SKM-1 treated with dmso at 0.1 percent for 144 hours (cell line): ENCODE measurements around the gene MRPS11.
A peak's percentile ranks its signal among the peaks of the same experiment; 100 is the strongest.
"Not testable (repeated sequence)": the region's sequence is repeated elsewhere in the genome, so short reads cannot be mapped to it uniquely, and the experiment has no call there.

ENCODE experiments used
- DNase-seq: peaks from one replicate; lab custom pipeline; 2025; ENCODE audit not compliant: unreplicated experiment; lab: John Stamatoyannopoulos, UW

Gene MRPS11

GRCh38 chr15:88454867-88455810, 12.4 kb upstream of the MRPS11 start:
- DNase-seq: peak; percentile 35

GRCh38 chr15:88456733-88457132, 10.8 kb upstream of the MRPS11 start:
- DNase-seq: no peak

- DNase-seq: no peak
Observed at GRCh38 chr15:88463870-88464532, 3.5 kb upstream of the MRPS11 start.

- peak; percentile 9 for DNase-seq
Observed at GRCh38 chr15:88465633-88466224, 1.8 kb upstream of the MRPS11 start.

GRCh38 chr15:88467935-88468528, 524 bp downstream of the MRPS11 start:
- no peak for DNase-seq

- not testable (repeated sequence) for DNase-seq
Observed at GRCh38 chr15:88468721-88469120, 1.2 kb downstream of the MRPS11 start.

GRCh38 chr15:88469321-88469720, 1.8 kb downstream of the MRPS11 start:
- DNase-seq: no peak

GRCh38 chr15:88470625-88471372, 3.3 kb downstream of the MRPS11 start:
- DNase-seq: no peak

GRCh38 chr15:88472225-88472624, 4.7 kb downstream of the MRPS11 start:
- DNase-seq: no peak

GRCh38 chr15:88473661-88474293, 6.3 kb downstream of the MRPS11 start:
- not testable (repeated sequence) for DNase-seq

GRCh38 chr15:88476635-88477060, 9.1 kb downstream of the MRPS11 start:
- no peak for DNase-seq

GRCh38 chr15:88477126-88477525, 9.6 kb downstream of the MRPS11 start:
- no peak for DNase-seq

- DNase-seq: no peak
Observed at GRCh38 chr15:88477904-88478303, 10.4 kb downstream of the MRPS11 start.

GRCh38 chr15:88479169-88479568, 11.7 kb downstream of the MRPS11 start:
- no peak for DNase-seq

GRCh38 chr15:88480981-88481380, 13.5 kb downstream of the MRPS11 start:
- DNase-seq: no peak

GRCh38 chr15:88482263-88482662, 14.8 kb downstream of the MRPS11 start:
- no peak for DNase-seq

- DNase-seq: no peak
Observed at GRCh38 chr15:88484682-88485331, 17.3 kb downstream of the MRPS11 start.

- no peak for DNase-seq
Observed at GRCh38 chr15:88487178-88487795, 19.8 kb downstream of the MRPS11 start.

GRCh38 chr15:88487796-88488523, 20.5 kb downstream of the MRPS11 start:
- DNase-seq: no peak
